GM15510 (cell line): ENCODE measurements around the gene UNC13B.

ENCODE experiments used
- POLR2A ChIP-seq: IDR thresholded peaks from 3 replicates; pipeline ENCODE4 v1.6.1; 2011; ENCODE audit warnings: borderline replicate concordance; ENCODE audit not compliant: insufficient read length; ENCODE audit errors: extremely low read depth

The UNC13B gene

GRCh38 chr9:35406183-35406959, 244.6 kb downstream of the UNC13B start:
- no peak for TF ChIP-seq POLR2A

- no peak for TF ChIP-seq POLR2A
Observed at GRCh38 chr9:35407846-35408245, 246.0 kb downstream of the UNC13B start.

GRCh38 chr9:35414889-35415288, 253.1 kb downstream of the UNC13B start:
- no peak for TF ChIP-seq POLR2A

- TF ChIP-seq POLR2A = no peak
Observed at GRCh38 chr9:35415402-35416097, 253.7 kb downstream of the UNC13B start.

GRCh38 chr9:35416098-35416427, 254.3 kb downstream of the UNC13B start:
- no peak for TF ChIP-seq POLR2A

- TF ChIP-seq POLR2A = no peak
Observed at GRCh38 chr9:35422346-35422745, 260.5 kb downstream of the UNC13B start.

GRCh38 chr9:35422753-35423152, 260.9 kb downstream of the UNC13B start:
- TF ChIP-seq POLR2A = no peak

- no peak for TF ChIP-seq POLR2A
Observed at GRCh38 chr9:35423499-35423898, 261.7 kb downstream of the UNC13B start.

GRCh38 chr9:35424356-35425352, 262.8 kb downstream of the UNC13B start:
- TF ChIP-seq POLR2A = no peak

GRCh38 chr9:35426627-35427026, 264.8 kb downstream of the UNC13B start:
- TF ChIP-seq POLR2A = no peak

- TF ChIP-seq POLR2A = no peak
Observed at GRCh38 chr9:35431467-35431866, 269.7 kb downstream of the UNC13B start.

- no peak for TF ChIP-seq POLR2A
Observed at GRCh38 chr9:35432076-35432475, 270.3 kb downstream of the UNC13B start.

GRCh38 chr9:35436933-35437332, 275.1 kb downstream of the UNC13B start:
- TF ChIP-seq POLR2A = no peak

GRCh38 chr9:35446012-35446411, 284.2 kb downstream of the UNC13B start:
- no peak for TF ChIP-seq POLR2A

- TF ChIP-seq POLR2A = no peak
Observed at GRCh38 chr9:35448496-35448895, 286.7 kb downstream of the UNC13B start.
